ENCODE measurements around the gene MSH3.
"Not testable (repeated sequence)": the region's sequence is repeated elsewhere in the genome, so short reads cannot be mapped to it uniquely, and the experiment has no call there.

MSH3 gene

DNA sequence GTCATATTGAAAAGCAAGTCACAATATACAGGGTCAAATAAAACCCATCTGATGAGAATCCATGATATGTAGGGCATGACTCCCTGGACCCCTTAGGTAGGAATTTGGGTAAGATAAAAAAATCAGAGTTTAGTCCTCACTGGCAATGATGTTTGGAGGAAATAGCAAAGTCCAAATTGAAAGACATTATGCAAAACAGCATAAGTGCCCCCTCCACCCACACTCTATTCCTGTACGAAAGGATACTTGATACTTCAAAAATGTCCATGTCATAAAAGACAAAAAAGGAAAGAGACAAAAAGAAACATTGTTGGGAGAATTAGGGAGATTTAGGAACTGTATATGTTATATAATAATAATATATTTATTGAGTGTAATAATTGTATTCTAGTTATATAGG is 209.7 kb downstream of the MSH3 start:
- DNase-seq: no peak

DNA sequence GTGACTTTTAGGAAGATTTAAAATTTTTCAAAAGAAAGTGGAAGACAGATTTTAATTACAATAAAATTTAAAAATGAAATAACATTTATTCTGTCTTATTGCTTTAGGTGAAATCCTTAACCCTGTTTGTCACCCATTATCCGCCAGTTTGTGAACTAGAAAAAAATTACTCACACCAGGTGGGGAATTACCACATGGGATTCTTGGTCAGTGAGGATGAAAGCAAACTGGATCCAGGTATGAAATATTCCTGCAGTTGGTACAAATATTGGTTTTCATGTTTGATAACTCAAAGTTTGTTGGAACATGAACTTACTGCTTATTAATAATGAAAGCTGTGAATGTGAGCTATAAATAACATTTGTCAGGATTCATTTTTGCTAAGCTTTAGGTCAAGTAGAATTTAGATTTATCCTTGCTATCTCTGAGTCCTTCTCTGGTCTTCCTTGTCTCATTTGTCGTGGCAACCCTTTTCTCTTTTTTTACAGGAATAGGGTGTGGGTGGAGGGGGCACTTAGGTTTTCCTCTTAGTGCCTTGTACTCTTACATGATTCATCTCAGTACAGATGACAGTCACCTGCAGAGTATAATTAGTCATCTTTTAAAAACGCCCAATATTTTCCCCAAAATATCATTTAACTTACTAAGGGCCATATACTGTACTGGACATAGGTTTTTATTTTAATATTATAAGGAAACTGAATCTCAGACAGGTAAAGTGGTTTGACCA is 210.4 kb downstream of the MSH3 start:
- DNase-seq: no peak

DNA sequence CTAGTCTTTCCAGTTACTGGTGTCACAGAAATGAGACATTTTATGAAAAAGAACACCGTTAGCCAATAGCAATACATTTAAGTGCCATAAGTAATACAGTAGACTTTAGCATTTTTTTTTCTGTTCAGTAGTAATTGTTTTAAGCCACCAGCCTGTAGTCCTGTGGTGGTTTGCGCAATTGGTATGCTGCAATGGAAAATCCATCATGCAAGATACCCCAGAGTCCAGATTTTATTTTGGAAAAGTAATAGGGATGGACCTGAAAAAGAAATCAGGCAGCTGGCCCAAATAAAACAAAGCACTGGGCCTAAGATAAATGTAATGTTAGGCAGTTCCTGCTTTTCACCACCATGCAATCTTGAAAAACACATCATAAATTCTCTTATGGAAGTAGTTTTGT is 211.1 kb downstream of the MSH3 start:
- no peak for DNase-seq

DNA sequence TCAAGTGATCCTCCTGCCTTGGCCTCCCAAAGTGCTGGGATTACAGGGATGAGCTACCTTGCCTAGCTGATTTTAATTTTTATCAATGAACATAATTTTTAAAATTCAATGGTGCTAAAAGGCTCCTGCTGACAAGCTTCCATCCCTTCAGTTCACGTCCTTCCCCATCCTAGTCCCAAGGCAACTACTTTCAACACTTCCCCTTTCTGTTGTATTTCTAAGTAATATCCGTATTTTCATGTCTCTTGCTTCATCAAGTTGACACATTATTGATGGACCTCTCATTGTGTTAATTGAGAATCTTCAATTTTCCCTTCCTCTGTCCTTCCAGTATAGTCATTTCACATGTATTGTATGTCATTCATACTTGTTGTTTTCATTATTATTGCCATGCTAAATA is 211.9 kb downstream of the MSH3 start:
- DNase-seq: no peak

DNA sequence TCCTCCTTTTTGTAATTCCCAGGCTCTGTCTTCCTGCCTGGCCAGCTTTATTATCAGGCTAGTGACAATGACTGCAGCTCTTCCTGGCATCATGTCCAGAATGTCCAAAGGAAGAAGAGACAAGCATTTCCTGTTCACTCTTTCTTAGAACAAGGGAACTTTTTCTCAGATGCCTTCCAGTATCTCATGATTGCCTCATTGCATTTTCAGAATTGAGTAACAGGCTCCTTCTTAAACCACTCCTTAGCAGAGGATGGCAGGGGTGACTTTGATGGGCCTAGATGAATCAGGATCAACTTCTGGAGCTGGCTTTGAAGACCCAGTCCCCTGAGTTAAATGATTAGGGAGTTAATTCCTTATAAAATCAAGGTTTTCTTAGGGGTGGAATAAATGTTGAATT is 212.8 kb downstream of the MSH3 start:
- DNase-seq: no peak

DNA sequence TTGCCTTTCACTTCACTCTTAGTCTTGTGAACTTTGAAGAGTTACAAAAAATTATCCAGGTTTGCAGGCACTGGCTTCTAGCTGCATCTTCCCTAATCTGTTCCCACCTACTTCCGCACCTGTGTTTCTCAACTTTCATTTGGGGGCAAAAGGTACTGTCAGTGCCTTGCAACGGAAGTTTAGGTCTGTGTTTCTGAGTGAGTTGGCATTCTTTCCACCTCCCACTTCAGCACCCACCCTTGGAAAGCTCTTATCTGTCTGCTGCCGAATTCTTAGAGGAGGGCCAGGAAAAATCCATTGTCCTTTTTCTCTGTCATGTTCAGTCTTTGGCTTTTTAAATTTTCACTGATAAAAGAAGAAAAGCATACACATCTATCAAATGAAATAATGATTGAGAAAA is 216.0 kb downstream of the MSH3 start:
- DNase-seq: no peak

DNA sequence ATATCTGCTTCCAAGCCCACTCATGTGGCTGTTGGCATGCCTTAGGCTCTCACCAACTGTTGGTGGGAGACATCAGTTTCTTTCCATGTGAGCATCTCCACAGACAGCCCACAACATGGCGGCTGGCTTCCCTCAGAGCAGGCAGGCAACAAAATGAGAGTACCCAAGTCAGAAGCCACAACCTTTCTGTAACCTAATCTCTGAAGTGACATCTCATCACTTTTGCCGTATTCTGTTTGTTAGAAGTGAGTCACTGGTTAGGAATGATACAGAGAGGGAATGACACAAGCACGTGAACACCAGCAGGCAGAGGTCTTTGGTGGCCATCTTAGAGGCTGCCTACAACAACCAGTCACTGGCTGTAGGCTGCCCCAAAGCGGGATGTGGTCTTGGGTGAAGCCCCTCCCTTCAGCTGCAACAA is 217.1 kb downstream of the MSH3 start:
- DNase-seq: no peak

DNA sequence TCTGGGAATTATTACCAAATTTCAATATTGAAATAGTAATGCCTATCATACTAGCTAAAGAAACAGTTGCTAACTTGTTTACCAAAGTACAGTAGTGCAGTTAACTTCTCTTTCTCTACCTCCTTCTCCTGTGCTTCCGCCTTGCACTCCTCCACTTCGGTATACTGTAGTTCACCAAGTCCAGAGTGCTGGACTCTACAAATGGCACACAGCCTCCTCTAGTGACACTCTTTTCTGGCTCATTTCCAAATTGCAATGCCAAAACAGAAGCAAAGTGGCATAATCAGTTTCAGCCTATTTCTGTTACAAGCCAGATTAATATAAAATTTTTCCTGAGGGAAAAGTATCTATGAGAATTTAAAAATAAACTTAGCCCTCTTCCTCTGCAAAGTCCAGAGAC is 219.7 kb downstream of the MSH3 start:
- no peak for DNase-seq

DNA sequence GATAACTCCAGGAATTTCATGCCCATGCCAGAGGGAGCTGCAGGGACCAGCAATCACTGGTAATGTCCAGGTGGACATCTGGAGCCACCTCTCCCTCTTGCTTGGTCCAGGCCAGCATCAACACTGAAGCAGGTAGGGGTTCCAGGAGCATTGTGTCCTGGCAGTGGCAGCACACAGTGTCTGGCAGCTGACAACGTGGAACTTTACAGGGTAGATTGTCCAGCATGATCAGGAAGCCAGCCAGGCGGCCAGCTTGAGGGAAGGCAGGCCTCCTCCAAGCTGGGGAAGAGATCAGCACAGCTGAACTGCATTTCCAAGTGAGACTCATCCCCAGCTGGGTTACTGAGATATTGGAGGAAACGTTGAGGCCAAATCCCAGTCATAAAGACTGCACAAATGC is 223.1 kb downstream of the MSH3 start:
- DNase-seq: no peak

DNA sequence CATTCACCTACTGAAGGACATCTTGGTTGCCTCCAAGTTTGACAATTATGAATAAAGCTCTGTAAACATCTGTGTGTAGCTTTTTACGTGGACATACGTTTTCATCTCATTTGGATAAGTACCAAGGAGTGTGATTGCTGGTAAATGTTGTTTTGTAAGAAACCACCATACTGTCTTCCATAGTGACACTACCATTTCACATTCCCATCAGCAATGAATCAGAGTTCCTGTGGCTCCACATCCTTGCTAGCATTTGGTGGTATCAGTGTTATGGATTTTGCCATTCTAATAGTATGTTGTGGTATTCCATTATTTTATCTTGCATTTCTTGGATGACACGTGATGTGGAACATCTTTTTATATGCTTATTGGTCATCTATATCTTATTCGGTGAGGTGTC is 227.3 kb downstream of the MSH3 start:
- DNase-seq: no peak

DNA sequence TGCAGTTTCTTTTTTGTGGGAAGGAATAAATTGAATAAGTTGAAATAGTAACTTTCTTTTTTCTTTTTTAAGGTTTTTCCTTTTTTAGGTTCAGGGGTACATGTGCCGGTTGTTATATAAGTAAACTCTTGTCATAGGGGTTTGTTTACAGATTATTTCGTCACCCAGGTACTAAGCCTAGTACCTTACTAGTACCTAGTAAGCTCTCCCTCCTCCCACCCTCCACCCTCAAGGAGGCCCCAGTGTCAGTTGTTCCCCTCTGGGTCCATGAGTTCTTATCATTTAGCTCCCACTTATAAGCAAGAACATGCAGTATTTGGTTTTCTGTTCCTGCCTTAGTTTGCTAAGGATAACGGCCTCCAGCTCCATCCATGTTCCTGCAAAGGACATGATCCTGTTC is 228.9 kb downstream of the MSH3 start:
- DNase-seq: not testable (repeated sequence)

DNA sequence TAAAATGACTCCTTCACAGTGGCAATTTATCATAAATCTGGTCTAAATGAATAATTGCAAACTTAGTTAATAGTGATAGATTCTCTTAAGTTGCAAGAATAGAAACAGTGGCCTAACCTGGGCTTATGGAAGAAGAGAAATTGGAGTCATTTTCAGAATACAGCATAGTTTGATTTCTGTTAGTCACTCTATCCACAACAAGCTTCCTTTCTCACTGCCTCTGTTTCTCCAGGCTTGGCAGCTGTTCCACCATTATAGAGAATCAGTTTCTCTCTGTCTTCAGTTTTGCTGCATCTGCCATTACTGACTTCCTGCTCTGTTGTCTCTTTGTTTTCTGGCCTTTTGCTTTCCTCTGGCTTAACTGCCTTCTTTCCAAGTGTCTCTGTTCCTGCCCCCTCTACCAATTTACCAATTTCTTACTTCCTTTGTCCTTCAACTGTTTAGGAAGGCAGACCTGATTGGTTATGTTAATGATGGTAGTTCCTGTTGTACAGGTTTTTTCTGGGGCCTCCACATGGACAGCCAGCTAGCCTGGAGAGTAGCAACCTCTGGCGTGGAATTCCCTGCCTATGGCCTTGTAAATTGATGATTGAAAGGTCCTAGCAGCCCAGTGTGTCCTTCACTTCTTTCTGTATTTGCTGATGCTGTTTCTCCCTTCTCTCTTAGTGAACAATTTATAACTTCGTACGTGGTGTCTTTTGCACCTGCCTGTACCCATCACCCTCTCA is 229.8 kb downstream of the MSH3 start:
- no peak for DNase-seq

DNA sequence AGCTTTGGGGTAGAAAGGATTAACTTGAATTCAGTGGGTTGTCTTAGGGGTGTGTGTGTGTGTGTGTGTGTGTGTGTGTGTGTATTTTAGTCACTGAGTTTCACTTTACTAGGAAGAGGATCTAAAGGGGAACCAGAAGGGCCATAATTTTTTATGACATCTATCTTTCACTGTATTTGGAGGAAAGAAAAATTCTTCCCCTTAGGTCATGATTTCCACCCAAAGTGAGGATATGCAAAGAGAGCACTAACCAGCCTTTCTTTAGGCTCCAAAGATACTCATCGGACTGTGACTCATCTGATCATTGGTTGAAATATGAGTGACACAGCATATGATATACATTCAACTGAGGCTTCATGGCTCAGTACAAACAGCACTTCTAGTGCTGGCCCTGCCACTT is 230.5 kb downstream of the MSH3 start:
- no peak for DNase-seq

DNA sequence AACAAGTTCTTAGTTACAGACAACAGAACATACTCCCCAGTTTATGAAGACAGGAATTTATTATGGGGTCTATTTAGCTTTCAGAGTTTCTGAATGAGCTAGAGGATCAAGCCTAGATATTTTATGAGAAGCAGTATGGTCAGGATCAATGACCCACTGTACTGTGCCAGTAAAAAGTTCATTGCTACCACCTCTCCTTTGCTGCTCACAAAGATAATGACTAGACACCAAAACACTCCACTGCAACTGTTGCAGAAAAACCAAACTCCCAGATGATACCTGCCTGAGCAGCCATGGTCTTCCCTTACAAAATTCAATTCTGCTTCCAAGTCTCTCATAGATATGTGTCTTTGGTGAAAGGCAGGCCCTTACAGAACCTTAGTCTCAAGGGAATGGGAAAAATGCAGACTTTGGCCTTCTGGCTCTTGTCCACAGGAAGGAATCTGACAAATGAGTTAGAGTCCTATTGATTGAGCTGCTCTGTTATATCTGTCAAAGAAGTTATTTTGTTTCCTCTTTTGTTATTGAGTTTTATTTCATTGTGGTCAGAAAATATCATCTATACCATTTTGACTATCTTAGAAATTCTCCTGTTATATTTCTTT is 231.0 kb downstream of the MSH3 start:
- DNase-seq: no peak

DNA sequence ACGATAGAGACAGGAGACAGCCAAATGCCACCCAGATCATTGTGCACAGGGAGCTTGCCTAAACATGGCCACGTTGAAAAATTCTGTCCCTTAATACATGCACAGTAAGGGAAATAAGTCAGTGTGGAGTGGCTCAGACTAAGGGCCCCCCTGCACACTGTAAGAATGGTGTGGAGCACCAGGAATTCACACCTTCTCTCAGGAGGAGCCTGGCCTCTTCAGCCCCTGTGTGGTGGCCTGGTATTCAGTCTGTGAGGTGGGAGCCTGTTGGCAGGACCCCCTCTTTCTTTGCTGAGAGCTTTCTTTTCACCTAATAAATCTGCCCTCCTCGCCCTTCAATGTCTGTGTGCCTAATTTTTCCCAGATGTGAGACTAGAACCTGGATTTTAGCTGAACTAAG is 239.6 kb downstream of the MSH3 start:
- DNase-seq: no peak

DNA sequence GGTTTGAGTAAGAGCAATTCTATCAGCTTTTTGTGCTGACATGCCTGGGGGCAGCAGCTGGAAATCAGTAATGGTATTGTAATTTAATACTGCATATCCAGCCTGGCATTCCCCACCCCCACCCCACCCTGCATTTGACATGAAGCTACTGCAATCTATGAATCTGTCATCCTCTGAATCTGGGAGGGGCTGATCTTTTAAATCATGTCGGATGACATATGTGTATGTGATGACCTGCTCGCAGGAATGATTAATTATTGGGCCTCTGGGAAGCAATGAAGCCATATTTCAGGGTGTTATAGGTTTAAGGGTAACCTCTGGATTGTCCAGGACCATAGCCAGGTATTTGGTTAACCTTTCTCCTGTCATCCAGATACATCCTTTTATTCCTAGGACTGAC is 241.1 kb downstream of the MSH3 start:
- DNase-seq: no peak

DNA sequence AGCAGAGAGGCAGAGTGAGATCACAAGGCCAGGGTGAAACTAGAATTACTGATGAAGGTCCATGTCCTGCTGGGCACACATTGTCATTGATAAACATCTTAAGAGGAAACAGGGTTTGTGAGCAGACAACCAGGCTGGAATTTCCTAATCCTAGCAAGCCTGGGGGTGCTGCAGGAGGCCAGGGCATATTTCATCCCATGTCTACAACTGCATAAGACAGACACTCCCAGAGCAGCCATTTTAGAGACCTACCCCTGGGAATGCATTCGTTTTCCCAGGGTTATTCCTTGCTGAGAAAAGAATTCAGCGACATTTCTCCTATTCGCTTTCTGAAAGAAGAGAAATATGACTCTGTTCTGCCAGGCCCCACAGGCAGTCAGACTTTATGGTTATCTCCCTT is 248.2 kb downstream of the MSH3 start:
- not testable (repeated sequence) for DNase-seq

DNA sequence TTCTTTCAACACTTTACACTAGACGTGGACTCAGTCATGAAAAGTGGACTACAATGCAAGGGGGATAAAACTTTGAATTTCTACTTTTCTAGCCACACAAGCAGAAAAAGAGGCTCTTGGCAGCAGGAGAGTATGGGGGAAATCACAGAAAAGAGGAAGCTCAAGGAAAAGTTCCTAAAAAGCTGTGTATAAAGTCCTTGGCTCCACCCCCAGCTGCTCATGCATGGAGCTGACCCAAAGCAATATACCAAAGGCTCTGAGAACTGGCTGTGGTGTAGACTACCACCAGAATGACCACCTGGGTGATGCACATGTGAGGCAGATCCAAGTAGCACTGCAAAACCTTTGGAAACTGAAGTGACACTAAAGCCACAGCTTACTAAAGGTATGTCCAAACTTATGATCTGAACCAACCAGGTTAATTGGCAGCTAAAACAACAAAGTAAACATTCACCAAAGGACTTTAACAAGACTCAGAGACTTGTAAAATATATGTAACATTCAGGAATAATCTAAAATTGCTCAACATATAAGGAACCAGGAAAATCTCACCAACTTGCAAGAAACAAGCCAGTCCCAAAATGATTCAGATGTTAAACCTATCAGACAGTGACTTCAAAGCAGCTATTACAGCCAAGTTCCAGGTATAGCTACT is 250.2 kb downstream of the MSH3 start:
- no peak for DNase-seq

DNA sequence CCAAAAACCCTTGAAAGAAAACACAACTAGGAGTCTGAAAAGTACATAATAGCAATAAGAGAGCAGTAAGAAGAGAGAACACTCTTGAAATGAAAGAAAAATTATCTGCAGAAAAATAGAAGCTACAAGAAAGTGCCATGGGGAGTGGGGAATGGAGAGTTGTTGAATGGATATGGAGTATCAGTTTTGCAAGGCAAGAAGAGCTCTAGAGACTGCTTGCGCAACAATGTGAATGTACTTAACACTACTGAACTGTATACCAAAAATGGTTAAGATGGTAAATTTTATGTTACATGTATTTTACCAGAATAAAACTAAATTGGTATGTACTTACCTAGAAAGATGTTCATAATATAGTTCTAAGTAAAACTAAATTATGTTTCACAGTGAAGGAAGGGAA is 251.0 kb downstream of the MSH3 start:
- DNase-seq: no peak

DNA sequence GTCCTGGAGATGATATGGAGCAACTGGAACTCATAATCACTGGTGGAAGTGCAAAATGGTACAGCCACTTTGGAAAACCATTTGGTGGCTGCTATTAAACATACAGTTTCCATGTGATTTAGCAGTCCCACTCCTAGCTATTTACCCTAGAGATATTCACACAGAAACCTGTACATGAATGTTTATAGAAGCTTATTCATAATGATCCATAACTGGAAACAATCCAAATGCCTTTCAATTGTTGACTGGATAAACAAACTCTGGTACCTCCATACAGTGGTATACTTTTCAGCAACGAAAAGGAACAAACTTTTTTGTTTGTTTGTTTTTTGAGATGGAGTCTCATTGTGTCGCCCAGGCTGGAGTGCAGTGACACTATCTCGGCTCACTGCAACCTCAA is 258.0 kb downstream of the MSH3 start:
- DNase-seq: no peak

DNA sequence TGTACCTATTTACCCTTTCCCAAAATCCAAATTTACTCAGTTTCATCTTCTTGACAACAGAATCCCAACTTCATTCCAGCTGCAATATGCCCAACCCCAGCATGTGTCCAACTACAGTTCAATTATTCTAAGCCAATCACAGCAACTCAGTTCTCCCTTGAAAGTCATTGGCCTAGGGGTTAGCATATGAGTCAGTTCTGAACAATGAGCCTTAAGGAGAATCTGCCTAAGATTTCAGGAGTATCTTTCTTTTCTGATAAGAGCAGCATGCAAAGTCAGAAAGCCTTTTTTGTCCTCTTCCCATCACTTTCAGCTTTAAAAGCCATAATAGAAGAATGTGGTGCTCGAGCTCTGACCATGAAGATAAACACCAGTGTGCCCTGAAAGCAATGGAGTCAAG is 261.3 kb downstream of the MSH3 start:
- DNase-seq: no peak

DNA sequence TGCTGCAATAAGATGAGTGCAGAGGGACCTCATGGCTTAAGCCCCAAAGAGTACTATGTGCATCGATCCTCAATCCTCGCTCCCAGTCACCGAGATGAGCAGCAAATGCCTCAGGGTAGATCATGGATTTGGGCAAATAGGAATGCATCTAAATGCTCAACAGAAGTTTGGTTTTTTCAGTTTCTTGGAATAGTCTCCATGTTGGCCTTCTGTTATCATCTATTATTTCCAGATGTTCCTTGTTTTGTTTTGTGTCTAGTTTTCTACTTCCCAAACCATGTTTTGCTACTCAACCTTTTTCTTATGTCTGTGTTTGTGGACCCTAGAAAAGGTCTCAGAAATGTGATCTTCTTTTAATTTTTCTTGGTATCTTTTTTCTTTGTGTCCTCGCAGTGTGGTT is 262.2 kb downstream of the MSH3 start:
- DNase-seq: no peak

DNA sequence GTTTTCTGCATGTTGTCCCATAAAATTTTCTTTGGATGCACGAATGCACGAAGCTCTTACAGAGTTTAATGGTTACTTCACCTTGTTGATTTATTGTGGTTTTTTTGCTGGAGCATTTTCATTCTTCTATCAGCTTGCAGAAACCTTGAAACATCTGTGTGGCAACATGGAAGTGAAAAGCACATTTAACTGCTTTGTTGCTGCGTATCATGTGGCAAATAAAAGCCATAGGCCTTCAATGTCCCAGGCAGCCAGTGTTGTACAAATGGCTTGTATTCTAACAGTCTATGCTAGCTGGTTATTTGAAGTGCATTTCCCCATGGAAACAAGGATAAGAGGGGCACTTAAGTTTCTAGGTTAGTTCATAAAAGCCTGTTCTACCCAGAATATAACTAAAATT is 263.2 kb downstream of the MSH3 start:
- DNase-seq: no peak

DNA sequence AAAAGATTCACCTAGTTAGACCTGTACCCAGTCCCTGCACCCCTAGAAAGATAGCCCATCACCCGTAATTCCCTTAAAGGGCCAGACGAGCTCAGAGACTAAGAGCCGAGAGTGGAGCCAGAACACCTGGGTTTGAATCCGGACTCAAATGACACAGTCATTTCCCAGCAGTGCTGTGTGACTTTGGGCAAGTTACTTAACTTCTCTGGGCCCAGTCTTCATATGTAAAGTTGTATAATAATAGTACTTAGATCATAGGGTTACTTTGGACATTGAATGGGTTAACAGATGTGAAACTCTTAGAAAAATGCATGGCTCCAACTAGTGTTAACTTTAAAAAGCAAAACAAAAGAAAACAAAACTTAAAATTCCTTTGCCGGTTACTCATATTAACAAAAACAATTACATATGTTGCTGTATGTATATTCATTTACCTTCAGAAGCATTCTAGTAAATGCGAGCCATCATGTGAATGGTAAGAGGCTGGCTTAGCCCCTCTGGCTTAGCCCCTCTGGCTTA is 265.3 kb downstream of the MSH3 start:
- no peak for DNase-seq

All from GOT3 (cell line).